Motor neuron (in vitro differentiated cells): Measurements from ENCODE around the gene EYA4. TPM values are rescaled to one million over a fixed set of nuclear protein-coding genes. Genes with fewer than 3 reads are reported as not detected.

Source experiments
- ATAC-seq, 8 experiments: fragments of 200-7000 bp; cut with Tn5 transposase; replicated peaks in 6 of 8; 2 replicates each; pipeline ENCODE4 v1.8.0; 2021; ENCODE audit warnings: mild to moderate bottlenecking in 8 of 8, moderate library complexity in 8 of 8
- H3K27ac ChIP-seq, 2 donors: fragments of 250-450 bp; sonication (Bioruptor Pico); 2 replicates each; pipeline ENCODE4 v1.9.0; 2021; ENCODE audit warnings: antibody characterized with exemption in 2 of 2, mild to moderate bottlenecking in 2 of 2, moderate library complexity in 1 of 2
- H3K4me1 ChIP-seq, 2 donors: fragments of 250-450 bp; sonication (Bioruptor Pico); replicated peaks in 1 of 2; 2 replicates each; pipeline ENCODE4 v1.6.1; 2021; ENCODE audit warnings: antibody characterized with exemption in 2 of 2, mild to moderate bottlenecking in 2 of 2, moderate library complexity in 1 of 2
- H3K4me3 ChIP-seq, 5 donors: fragments of 250-450 bp; sonication (Bioruptor Pico); 2 replicates each; pipeline ENCODE4 v1.9.0; 2021; ENCODE audit warnings: antibody characterized with exemption in 5 of 5, mild to moderate bottlenecking in 5 of 5, moderate library complexity in 4 of 5
- whole genome bisulfite sequencing, 10 experiments: fragments of 450-650 bp; shearing (Covaris generic); methylation state at CpG; one replicate each; pipeline ENCODE4 v1.0.0; 2022; 5-methylcytosine and 5-hydroxymethylcytosine counted together
- in situ Hi-C, 9 experiments: fragments of 400-800 bp; cut with MboI; loops; one replicate each; pipeline ENCODE4 v1.15.0; 2021; ENCODE audit warnings: low sequenced_read_pairs in 9 of 9, low pct_unique_long_range_greater_than_20kb in 2 of 9; ENCODE audit not compliant: unreplicated experiment in 9 of 9
- total RNA-seq, 8 experiments: library from RNA; unstranded; fragments of 300-600 nt; gene quantifications; 2 replicates each; pipeline versions ENCODE4 v1.2.3 to v1.2.4, GENCODE V29; 2022

EYA4 gene
- total RNA-seq, 8 experiments from 2014 or later = 0.33 to 52.6 (median 7.2) TPM

DNA sequence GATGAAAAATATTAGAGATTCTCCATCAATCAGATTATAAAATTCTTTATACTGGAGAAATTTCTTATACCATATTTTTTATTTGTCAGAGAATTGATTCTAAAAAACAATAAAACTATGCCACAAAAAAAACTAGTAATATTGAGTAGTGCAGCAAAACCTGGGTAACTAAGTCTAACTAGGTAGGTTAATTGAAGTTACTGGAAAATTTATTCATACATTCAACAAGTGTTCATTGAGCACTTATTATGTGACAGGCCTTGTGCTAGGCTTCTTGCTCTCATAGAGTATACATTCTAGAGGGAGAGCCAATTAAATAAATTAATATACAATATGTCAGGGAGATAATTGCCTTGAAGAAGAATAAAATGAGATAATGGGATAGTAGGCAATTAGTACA, 189.4 kb downstream of the EYA4 start:
- in situ Hi-C loops = no loop called here
- Histone ChIP-seq H3K4me1 (peaks cover 5 to 9% of the 10 kb centered on the region in 2 donors), H3K4me3 (no peak overlapping the region), H3K27ac (no peak overlapping the region)
- ATAC-seq = no peak

DNA sequence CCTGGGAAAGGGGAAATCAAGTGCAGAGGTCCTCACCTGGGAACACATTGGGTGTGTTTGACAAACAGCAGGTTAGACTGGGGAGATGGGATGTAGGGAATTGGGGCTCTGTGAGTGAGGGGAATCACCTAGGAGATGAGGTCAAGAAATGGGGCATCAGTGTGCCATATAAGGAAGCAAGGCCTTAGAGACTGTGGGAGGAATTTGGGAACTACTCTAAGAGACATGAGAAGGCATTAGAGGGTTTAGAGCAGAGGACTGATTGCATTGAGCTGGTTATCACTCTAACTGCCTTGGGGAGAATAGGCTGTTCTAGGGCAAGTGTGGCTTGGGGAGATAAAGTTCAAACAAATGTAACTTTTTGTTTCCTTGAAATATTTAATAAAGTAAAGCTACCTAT, 189.9 kb downstream of the EYA4 start:
- in situ Hi-C loops = no loop called here
- no peak for ATAC-seq
- no peak overlapping the region for H3K4me3 ChIP-seq
- peaks cover 5 to 9% of the 10 kb centered on the region in 2 donors for H3K4me1 ChIP-seq
- H3K27ac ChIP-seq = no peak overlapping the region

DNA sequence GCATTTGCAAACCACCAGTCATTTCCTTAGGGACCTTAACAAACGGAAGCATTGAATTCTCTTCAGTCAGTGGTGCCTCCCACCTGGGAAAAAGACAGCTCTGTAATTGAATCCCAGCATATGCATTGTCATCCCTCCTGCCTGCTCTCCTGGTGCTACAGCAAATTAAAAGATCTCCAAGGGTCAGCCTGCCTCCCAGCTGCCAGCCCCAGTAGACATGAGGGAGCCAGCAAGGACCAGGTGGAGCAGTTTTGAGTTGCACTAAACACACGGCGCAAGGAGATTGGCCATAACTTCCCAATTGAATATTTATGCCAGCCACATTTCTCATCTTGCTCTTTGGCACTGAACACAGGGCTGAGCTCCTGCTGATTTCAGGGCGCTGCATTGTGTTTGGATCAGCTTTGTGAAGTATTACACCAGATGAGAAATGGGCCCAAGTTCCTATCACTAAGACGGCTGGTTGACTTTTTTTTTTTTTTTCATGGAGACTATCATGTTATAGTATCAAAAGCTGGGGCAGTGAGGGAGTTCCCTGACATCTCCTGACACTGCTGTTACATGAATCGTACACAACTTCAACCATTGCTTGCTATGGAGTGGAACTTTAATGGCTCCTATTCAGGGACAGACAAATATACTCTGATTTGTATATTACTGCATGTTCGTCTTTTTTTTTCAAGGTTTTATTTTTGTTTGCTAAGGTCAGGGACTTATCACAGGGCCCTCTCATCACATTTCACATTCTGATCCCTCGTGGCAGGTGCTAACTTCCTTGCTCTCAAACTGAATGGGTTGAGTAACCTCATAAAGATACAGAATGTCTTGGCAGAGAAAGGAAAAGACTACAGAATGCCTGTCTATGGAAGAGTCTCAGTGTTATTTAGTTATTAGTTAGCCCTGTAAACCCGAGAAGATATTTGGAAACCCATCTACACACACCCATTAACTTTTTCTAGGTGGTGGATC, 191.1 kb downstream of the EYA4 start:
- in situ Hi-C loops = no loop called here
- H3K27ac ChIP-seq = peak overlapping the region in 1 of 2 donors; percentile 21
- H3K4me1 ChIP-seq = peaks cover 5 to 9% of the 10 kb centered on the region in 2 donors
- H3K4me3 ChIP-seq = no peak overlapping the region
- peak; percentile 20 to 75 (median 51) for ATAC-seq
- 18 to 74% (median 56%) methylated on average over 3 to 9 of the region's 9 CpGs for WGBS, 10 experiments

DNA sequence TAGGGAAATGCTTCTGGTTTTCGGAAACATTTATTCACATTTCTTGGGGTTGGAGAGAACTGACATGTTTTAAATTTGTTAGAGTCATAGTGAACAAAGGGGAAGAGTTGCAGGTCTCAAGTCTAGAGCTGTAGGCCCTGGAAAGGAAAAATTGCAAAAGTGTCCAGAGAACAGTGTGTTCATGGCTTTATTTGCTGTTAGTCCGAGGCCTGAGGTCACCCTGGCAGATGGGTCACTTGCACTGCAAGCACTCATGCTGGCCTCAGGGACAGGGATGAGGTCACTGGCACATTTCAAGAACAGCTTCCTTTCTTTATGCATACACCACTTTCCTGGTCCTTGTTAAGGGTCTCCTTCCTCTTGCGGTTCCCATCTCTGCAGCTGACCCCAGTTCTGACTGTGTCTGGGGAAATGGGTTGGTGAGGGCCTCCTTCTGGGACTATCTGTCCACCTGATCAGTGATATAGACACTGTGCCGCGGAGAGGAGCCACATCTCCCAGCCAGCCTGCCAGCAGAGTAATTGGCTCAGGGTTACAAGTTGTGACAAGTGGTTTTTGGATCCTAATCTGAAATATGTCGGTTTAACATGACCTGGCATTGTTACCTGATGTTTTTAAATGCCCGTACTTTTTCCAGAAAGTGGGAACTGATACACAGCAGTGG, 194.0 kb downstream of the EYA4 start:
- no peak overlapping the region for H3K4me3 ChIP-seq
- WGBS, 10 experiments = 23 to 100% (median 80%) methylated on average over 1 to 7 of the region's 7 CpGs

DNA sequence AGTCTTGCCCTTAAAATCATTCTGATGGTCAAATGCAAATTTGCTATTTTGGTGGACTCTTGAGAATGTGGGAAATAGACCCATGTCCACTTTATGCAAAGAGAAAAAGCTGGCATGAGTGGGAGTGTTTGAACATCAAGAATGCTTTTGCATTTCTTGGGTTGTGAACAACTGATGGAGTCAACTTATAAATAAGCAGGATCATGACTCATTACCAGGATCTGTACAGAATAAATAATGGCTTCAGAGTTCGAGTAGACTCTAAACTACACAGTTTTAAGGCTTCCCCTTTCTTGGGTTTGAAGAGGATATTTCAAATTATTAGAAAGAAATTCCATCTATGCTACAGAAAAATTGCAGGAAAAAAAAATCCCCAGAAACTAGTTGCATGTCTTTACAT, 195.5 kb downstream of the EYA4 start:
- in situ Hi-C loops = no loop called here

More for the DNA sequence above, 194.0 kb downstream of the EYA4 start:
- in situ Hi-C loops = no loop called here
- Histone ChIP-seq H3K27ac (no peak overlapping the region), H3K4me1 (peaks cover 5 to 9% of the 10 kb centered on the region in 2 donors)
- ATAC-seq = peak in 1 of 8 experiments; percentile 50

DNA sequence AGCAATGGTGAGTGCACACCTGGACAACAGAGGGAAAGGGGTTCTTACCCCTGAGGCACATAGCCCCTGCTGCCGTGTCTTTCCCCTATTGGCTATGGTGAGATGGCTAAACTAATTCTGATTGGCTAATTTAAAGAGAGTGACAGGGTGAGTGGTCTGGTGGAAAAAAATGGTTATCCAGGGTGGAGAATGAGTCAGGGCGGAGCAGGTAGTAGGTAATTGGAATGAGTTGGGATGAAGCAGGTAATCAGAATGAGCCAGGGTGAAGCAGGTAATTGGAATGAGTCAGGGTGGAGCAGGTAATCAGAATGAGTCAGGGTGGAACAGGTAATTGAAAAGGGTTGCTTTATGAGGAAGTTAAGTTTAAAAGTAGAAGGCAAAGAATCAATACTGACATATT, 200.3 kb downstream of the EYA4 start:
- H3K27ac ChIP-seq = no peak overlapping the region
- in situ Hi-C loops = no loop called here
- WGBS, 10 experiments = 48 to 100% (median 90%) methylated on average over 1 to 2 of the region's 2 CpGs; no CpG with 5 or more reads in 1 of the 10 experiments
- no peak overlapping the region for H3K4me3 ChIP-seq
- no peak for ATAC-seq
- no peaks in the 10 kb centered on the region for H3K4me1 ChIP-seq

More for the DNA sequence above, 195.5 kb downstream of the EYA4 start:
- WGBS, 10 experiments = 0 to 73% (median 44%) methylated on average over 1 of the region's 1 CpG; no CpG with 5 or more reads in 3 of the 10 experiments
- peaks cover 5 to 9% of the 10 kb centered on the region in 2 donors for H3K4me1 ChIP-seq
- no peak overlapping the region for H3K27ac ChIP-seq
- H3K4me3 ChIP-seq = no peak overlapping the region
- ATAC-seq = peak in 3 of 8 experiments; percentile 18 to 84 (median 45)

DNA sequence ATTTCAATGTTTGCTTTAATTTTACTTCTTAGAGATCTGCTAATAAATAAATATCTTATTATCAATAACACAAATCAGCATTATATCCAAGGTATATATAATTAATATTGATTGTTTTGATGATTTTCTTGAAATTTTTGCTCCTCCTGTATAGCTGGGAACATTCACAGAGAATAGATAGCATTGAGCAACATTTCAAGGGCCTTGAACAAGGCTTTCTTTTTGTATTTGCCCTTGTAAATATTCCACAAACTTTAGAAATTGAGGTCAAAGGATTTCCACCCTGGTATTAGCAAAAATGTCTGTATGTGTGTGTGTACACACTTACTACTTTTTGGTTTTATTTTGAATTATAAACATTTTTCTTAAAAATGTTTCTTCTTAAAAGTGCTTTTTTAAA, 205.6 kb downstream of the EYA4 start:
- H3K27ac ChIP-seq = no peak overlapping the region
- no peak overlapping the region for H3K4me3 ChIP-seq
- no peak for ATAC-seq
- in situ Hi-C loops = no loop called here
- no peaks in the 10 kb centered on the region for H3K4me1 ChIP-seq

DNA sequence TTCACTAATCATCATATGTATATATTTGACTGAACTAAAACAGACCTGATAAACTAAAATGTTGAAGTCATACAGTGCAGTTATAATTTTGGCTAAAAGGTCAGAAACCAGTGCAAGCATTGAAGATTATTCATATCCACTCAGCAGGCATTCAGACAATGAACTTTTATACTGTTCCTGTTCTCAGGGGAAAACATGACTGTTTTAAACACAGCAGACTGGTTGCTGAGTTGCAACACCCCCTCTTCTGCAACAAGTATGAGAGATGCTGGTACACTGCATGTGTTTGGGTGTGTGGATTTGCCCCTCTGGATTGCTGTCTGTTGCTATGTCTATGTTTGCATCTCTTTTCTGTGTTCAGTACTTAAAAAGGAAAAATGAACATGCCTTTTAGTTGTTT, 206.8 kb downstream of the EYA4 start:
- peak in 2 of 8 experiments; percentile 32 to 33 for ATAC-seq
- Histone ChIP-seq H3K27ac (no peak overlapping the region), H3K4me3 (no peak overlapping the region), H3K4me1 (no peaks in the 10 kb centered on the region)
- in situ Hi-C loops = no loop called here

DNA sequence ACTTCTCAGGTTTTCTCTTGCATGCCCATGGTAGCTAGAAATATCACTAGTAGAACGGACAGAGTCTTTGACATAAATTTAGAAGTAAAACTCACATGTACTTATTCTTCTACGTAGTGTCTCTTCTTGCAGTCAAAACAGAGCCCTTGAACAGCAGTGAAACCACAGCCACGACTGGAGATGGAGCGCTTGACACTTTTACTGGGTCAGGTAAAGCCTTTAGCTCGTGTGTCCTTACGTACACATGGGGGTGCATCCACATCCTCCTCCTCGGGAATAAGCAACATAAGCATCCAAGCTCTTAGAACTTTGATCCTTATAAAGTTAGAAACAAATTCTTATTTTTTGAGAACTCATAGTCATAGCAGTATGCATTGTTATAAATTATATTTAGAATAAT, 215.3 kb downstream of the EYA4 start:
- ATAC-seq = no peak
- in situ Hi-C loops = no loop called here
- Histone ChIP-seq H3K27ac (no peak overlapping the region), H3K4me3 (no peak overlapping the region), H3K4me1 (peaks cover 0 to 3% of the 10 kb centered on the region in 2 donors)
- WGBS, 10 experiments = 48 to 83% (median 60%) methylated on average over 2 to 7 of the region's 7 CpGs; no CpG with 5 or more reads in 1 of the 10 experiments

DNA sequence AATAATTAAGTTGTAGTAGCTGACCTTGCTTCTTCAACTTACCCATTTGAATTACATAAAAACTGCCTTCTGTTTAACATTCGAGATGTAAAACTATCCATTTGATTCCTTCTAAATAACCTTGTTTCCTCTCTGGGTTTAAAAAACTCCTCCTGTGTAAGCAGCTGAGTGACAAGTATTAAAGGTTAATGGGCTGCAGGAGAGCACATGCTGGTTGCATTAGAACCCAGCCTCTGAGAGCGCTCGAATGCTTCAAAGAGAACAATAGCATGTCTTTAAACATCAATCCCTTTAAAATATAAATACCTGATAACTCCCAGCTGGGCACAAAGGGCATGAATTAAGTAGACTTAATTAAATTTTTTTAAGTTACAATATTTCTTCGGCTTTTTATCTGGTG, 215.8 kb downstream of the EYA4 start:
- no peak overlapping the region for H3K4me3 ChIP-seq
- in situ Hi-C loops = no loop called here

DNA sequence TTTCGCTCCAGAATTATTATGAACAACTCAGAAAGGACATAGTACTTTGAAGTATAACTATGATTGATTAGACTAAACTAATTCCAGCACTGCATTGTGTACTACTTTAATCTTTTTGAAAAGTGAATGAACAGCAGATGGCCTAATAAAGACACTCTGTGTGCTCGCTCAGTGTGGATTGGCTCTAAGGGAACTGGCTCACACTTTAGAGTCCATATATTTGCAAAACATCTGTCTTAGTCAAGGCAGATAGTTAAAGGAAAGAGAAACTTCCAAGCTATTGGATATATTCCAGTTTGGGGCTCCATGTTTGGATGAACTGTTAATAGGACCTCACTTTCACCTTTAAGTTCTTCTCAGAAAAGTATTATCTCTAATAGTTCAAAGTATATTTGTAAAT, 218.9 kb downstream of the EYA4 start:
- in situ Hi-C loops = no loop called here
- 0 to 80% (median 41%) methylated on average over 1 to 2 of the region's 2 CpGs for WGBS, 10 experiments
- no peak overlapping the region for H3K4me3 ChIP-seq
- peaks cover 0 to 3% of the 10 kb centered on the region in 2 donors for H3K4me1 ChIP-seq
- no peak overlapping the region for H3K27ac ChIP-seq
- ATAC-seq = peak in 2 of 8 experiments; percentile 33 to 88

More for the DNA sequence above, 215.8 kb downstream of the EYA4 start:
- 10 to 88% (median 29%) methylated on average over 1 to 4 of the region's 4 CpGs for WGBS, 10 experiments
- no peak for ATAC-seq
- H3K4me1 ChIP-seq = peaks cover 0 to 3% of the 10 kb centered on the region in 2 donors
- H3K27ac ChIP-seq = no peak overlapping the region

DNA sequence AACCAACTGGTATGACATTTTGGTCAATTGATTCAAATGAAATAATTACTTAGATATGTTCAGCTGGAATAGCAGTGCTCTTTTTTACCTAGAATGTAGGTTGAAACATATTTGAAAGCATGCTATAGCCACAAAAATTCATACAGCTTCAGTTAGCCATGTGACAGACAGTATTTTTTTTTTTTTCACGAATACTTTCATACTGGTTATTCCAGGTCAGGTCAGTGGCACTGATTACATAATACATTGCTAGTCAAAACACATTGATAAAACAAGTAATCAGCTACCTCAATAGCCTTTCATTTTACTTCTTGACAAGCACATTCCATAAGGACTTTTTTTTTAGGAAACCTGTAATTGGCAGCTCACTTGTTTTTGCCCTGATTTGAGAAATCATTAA, 222.6 kb downstream of the EYA4 start:
- no peaks in the 10 kb centered on the region for H3K4me1 ChIP-seq
- in situ Hi-C loops = no loop called here
- 29 to 100% (median 88%) methylated on average over 1 of the region's 1 CpG for WGBS, 10 experiments
- no peak for ATAC-seq
- no peak overlapping the region for H3K4me3 ChIP-seq
- no peak overlapping the region for H3K27ac ChIP-seq

DNA sequence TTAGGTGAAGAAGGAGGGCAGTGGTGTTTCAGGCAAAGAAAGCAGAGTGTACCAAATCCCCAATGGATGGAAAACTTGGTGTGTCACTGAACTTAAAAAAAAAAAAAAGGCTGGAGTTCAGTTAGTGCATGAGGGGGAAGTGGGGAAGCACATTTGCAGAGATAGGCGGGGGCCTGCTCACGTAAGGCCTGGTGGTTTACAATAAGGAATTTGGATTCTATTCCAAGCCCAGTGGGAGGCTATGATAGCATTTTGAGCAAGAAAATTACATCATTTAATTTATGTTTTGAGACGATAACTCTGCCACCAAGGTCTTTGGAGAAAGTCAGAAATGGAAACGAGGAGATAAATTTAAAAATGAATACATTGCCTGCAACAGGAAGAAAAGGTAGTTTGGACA, 225.5 kb downstream of the EYA4 start:
- 47 to 98% (median 77%) methylated on average over 2 to 4 of the region's 4 CpGs; no CpG with 5 or more reads in 1 of the 10 experiments for WGBS, 10 experiments
- H3K4me1 ChIP-seq = no peaks in the 10 kb centered on the region
- no peak overlapping the region for H3K27ac ChIP-seq
- in situ Hi-C loops = no loop called here
- no peak overlapping the region for H3K4me3 ChIP-seq
- no peak for ATAC-seq
